Prostate gland (tissue), 2 donors: ENCODE data around the gene SOX2.

Experiments used
- CTCF ChIP-seq, 4 experiments: fragments of 200-600 bp in 2 of 4; fragments of 450-650 bp in 2 of 4; sonication (generic) in 2 of 4; IDR thresholded peaks; 1 replicate in 3 of 4; 2 replicates in 1 of 4; pipeline ENCODE4 v1.5.1; 2016 to 2019; ENCODE audit warnings: antibody characterized with exemption in 4 of 4, mild to moderate bottlenecking in 2 of 4, moderate library complexity in 2 of 4
- POLR2A ChIP-seq: fragments of 450-650 bp; IDR thresholded peaks from one replicate; pipeline ENCODE4 v1.6.1; 2016; ENCODE audit warnings: antibody characterized with exemption, mild to moderate bottlenecking

DNA sequence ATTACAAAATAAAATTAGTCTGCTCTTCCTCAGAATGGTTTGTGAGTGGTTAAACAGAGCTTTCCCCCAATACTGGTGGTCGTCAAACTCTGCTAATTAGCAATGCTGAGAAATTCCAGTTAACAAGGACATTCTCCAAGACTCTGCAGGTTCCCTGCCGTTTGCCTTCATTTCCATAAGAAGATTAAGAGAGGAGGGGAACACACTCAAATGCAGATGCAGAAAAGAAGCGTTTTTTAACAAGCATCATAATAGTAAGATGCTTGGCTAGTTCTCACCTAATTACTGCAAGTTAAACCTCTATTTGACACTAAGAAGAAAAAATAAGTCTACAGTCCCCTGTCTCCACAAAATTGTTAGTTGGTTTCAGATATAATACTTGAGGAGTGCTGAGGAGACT, 3.7 kb upstream of the SOX2 start:
- TF ChIP-seq POLR2A (no peak), CTCF (IDR thresholded peaks at IDR 0.05) (no peak)
